DOHH2 (cell line): ENCODE results near the gene HNRNPU.

ENCODE experiments used
- EZH2phosphoT487 ChIP-seq: fragments of 200-600 bp; sonication (generic); IDR thresholded peaks from 2 replicates; pipeline ENCODE4 v1.6.1; 2017; ENCODE audit warnings: borderline replicate concordance, mild to moderate bottlenecking, antibody characterized with exemption, low read length, moderate library complexity, mixed read lengths
- TF ChIP-seq, protein P1 (sequence below): fragments of 200-600 bp; sonication (generic); IDR thresholded peaks from one replicate; pipeline ENCODE4 v1.5.1; 2014; ENCODE audit warnings: antibody characterized with exemption, mild to moderate bottlenecking, low read depth, low read length; ENCODE audit not compliant: poor library complexity, severe bottlenecking

GRCh38 chr1:244821134-244821533, 43.2 kb downstream of the HNRNPU start:
- TF ChIP-seq, protein P1, sequence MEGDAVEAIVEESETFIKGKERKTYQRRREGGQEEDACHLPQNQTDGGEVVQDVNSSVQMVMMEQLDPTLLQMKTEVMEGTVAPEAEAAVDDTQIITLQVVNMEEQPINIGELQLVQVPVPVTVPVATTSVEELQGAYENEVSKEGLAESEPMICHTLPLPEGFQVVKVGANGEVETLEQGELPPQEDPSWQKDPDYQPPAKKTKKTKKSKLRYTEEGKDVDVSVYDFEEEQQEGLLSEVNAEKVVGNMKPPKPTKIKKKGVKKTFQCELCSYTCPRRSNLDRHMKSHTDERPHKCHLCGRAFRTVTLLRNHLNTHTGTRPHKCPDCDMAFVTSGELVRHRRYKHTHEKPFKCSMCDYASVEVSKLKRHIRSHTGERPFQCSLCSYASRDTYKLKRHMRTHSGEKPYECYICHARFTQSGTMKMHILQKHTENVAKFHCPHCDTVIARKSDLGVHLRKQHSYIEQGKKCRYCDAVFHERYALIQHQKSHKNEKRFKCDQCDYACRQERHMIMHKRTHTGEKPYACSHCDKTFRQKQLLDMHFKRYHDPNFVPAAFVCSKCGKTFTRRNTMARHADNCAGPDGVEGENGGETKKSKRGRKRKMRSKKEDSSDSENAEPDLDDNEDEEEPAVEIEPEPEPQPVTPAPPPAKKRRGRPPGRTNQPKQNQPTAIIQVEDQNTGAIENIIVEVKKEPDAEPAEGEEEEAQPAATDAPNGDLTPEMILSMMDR, result no peak
- no peak for TF ChIP-seq EZH2phosphoT487
